ENCODE measurements around the gene RET.

Gene RET

DNA sequence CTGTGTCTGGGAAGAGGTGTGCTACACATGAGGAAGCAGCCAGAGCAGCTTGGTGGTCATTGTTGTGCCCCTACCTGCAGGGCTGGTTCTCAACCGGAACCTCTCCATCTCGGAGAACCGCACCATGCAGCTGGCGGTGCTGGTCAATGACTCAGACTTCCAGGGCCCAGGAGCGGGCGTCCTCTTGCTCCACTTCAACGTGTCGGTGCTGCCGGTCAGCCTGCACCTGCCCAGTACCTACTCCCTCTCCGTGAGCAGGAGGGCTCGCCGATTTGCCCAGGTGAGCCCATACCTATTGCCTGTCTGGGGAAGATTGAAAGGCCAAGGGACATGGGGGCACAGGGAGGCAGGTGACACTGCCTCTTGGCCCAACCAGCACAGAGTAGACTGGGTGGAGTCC lies 32.1 kb downstream of the RET start:
- no peak for DNase-seq (ENCODE audit: low read depth)

DNA sequence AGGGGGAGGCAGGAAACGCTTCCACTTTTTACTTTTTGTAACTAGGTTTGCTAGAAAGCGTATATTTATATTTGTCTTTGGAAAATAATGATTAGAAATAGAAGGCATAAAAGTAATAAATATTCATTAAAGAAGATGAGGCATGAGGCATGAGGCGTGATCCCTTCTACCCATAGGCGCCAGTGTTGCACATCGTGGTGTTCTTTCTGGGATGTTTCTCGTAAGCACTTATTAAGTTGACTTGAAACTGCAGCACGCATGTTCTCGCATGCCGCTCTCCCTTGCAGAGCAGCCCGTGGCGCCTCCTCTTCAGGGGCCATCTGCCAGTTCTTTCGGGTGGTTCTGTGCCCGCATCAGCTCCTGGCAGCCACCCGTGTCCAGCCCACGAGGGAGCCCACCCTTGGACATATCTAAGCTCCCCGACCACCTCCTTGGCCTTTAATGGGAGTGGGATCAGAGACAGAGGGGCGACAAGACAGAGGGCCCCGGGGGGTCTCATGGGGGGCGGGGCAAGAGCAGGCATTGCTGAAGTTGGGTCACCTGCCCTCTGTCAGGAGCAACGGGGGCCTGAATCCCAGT lies 32.9 kb downstream of the RET start:
- DNase-seq (ENCODE audit: low read depth): peak; percentile 64

DNA sequence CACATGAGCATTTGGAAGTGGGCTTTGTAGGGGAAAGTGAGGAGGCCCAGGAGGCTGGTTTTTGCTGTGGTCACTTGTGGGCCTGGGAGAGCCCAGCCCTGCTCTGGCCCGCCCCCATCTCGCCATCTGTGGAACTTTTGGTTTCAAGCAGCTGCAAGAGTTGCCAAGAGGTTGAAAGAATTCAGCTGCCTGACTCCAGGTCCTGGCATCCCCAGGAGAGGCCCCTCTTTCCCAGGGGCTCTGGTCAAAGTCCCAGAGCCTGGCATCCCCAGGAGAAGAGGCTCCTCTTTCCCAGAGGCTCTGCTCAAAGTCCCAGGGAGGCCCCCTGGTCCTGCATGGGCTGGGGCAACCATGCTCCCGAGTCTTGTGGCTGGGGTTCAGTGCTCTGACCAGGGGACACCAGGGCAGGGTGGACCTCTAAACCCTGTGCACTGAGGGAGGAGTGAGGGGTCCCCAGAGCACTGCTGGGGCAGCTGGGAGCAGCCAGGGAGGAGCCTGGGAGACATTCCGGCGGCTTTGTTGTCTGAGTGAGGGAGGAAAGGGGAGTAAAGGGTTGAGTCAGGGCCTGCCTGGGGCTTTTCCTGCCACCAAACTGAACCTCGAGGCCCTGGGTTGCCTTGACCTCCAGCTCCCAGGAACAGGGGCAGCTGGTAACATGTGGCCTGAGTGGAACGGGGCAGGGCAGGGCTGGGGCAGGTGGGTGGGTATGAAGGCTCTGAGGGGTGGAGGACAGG lies 33.6 kb downstream of the RET start:
- peak; percentile 67 for DNase-seq (ENCODE audit: low read depth)

DNA sequence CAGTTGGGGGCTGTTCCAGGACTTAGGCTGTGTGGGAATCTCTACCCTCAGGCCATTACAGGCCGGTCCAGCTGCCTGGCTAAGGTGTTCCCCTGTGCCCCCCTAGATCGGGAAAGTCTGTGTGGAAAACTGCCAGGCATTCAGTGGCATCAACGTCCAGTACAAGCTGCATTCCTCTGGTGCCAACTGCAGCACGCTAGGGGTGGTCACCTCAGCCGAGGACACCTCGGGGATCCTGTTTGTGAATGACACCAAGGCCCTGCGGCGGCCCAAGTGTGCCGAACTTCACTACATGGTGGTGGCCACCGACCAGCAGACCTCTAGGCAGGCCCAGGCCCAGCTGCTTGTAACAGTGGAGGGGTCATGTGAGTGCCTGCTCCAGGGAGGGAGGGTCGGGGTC lies 34.2 kb downstream of the RET start:
- no peak for DNase-seq (ENCODE audit: low read depth)

DNA sequence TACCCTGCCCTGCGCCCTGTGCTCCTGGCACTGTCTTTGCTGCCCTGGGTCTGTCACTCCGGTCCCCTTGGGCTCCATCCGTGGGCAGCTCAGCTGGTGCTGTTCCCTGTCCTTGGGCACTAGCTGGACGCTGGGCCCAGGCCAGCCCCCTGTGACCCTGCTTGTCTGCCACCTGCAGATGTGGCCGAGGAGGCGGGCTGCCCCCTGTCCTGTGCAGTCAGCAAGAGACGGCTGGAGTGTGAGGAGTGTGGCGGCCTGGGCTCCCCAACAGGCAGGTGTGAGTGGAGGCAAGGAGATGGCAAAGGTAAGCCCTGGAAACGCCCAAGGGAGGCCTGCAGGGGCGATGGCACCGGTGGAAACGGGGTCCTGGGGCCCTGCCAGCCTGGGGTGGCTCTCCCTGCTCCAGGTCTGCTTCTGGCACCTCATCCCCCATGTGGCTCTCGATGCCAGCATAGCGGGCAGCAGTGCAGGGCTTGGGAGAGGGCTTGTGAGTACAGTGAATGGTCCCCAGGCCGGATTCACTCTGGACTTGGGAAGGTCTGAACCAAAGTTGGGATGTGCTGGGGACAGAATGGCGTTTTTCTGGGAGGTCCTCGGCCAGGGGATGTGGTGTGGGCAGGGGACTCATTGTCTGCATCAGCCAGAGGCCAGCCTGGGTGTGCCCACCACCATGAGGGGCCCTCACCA lies 35.2 kb downstream of the RET start:
- no peak for DNase-seq (ENCODE audit: low read depth)

DNA sequence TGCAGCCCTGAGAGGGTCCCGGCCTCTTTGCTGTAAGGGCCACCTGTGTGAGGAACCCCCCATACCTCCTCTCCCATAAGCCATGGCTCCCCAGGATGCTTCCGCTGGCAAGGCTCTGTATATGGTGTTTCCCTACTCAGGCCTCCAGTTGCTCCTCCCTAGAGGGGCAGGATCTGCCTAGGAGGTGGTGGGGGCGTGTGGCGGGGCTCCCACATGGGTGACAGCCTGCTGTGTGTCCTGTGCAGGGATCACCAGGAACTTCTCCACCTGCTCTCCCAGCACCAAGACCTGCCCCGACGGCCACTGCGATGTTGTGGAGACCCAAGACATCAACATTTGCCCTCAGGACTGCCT lies 35.7 kb downstream of the RET start:
- no peak for DNase-seq (ENCODE audit: low read depth)

DNA sequence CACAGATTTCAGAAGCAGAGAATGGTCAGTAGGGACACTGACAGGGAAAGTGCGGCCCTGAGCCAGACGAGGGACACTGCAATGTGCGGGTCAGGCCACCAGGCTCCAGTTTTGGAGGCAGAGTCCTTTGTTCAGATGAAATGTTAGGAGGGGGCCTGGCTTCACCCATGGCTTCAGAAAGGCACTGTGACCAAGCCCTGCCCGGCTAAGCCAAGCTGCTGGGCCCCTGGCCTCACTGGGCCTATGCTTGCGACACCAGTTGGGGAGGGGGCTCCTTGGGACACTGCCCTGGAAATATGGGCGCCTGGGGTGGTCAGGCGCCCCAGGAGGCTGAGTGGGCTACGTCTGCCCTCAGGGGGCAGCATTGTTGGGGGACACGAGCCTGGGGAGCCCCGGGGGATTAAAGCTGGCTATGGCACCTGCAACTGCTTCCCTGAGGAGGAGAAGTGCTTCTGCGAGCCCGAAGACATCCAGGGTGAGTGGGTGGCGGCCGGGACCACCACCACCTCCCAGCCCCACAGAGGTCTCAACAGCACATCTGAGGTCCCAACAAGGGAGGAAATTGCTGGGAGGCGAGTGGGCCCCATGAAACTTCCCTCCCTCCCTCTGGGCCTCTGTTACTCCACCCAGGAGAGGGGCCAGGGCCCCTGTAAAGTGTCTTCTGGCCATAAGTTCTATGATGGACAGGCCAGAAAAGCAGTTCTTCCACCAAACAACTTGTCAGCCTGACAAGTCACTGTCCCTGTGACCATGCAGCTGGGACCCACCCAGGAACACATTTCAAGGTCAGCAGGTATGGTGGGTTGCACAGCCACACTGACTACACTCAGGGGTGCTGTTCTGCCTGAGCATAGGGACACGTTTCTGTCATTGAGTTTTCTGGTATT lies 36.6 kb downstream of the RET start:
- no peak for DNase-seq (ENCODE audit: low read depth)

DNA sequence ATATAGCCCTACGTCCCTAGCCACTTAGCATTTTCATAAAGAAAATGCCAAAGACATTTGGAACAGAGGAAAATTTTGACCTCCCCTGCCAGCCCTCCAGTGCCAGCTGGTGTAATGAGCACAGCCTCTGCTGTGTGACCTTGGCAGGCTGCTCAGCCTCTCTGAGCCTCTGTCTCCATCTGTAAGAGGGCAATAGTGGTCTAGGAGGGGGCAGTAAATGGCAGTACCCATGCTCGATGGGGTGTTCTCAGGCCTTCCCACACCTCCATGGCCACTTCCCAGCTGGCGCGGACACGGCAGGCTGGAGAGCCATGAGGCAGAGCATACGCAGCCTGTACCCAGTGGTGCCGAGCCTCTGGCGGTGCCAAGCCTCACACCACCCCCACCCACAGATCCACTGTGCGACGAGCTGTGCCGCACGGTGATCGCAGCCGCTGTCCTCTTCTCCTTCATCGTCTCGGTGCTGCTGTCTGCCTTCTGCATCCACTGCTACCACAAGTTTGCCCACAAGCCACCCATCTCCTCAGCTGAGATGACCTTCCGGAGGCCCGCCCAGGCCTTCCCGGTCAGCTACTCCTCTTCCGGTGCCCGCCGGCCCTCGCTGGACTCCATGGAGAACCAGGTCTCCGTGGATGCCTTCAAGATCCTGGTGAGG lies 37.3 kb downstream of the RET start:
- DNase-seq (ENCODE audit: low read depth): no peak

DNA sequence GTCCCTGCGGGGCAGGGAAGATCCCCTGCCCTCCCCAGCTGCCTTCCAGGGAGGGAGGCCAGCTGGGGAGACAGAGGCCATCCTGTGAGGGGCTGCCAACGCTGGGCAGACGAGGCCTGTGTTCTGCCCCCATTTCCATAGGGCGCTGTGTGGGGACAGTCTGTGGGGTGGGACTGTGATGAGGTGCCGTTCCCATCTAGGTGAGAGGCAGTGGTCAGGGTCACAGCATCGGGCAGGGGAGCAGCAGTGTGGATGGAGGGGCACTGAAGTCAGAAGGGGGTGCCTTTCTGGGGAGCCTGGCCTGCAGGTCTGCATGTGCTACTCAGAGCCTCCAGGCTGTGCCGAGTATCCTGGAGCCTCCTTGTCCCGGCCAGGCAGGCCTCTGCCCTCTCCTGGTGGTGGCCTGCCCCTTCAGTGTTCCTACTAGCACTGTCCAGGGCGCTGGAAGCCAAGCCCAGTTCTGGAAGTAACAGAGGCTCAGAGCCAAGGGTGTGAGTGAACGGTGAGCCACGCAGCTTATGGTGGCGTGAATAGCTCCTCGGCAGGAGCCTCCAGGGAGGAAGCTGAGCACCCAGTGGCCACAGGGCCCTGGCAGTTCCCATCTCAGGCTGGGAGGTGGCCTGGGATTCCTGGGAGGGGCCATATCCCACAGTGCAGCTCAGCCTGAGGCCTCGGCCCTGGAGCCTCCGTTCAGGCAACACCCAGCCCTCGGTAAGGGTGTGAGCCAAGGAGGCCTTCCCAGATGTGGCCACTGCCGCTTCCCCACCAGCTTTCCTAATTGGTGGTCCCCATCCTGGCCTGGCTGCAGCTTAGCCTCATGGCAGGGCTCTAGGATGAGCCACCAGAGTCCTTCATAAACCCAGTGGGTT lies 38.1 kb downstream of the RET start:
- no peak for DNase-seq (ENCODE audit: low read depth)

DNA sequence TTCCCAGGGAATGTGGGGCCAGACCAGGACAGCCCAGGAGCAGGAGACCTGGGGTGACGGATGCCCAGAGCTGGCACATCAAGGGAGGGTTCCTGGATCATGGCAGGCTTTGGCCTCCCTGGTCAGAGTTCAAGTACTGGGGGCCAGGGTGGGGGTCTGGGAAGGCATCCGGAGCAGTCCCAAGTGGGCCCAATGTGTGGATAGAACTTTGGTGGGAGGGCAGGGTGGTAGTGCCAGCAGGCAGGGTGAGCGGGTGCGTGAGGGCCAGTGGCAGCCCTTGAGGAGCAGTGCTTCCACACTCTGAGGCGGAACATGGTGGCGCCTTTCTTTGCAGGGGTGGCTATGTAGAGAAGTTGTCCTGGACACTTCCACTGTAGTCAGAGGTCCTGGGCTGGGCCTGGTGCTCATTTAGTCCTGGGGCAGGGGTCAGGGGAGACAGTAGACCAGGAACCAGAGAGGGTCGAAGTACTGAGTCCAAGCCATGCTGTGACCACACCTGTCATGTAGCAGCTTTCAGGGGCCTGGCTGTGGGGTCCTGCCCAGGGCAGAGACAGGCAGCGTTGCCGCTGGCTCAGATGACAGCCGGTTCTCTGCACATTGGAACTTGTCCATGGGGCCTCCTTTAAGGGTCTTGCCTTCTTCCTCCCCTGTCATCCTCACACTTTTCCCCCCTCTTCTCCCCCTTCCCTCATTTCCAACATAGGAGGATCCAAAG lies 39.2 kb downstream of the RET start:
- no peak for DNase-seq (ENCODE audit: low read depth)

DNA sequence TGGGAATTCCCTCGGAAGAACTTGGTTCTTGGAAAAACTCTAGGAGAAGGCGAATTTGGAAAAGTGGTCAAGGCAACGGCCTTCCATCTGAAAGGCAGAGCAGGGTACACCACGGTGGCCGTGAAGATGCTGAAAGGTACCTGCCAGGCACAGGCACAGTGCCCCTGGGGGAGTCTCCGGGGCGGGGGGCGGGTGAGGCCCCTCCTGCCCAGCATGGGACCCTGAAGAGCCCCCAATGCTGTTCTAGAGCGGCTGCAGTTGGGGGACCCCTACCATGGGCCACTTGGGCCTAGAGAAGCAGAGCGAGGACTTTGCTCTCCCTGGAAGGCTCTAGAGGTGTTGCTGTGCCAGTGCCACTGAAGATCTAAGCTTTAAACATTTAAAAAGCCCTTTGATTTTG lies 39.7 kb downstream of the RET start:
- no peak for DNase-seq (ENCODE audit: low read depth)

DNA sequence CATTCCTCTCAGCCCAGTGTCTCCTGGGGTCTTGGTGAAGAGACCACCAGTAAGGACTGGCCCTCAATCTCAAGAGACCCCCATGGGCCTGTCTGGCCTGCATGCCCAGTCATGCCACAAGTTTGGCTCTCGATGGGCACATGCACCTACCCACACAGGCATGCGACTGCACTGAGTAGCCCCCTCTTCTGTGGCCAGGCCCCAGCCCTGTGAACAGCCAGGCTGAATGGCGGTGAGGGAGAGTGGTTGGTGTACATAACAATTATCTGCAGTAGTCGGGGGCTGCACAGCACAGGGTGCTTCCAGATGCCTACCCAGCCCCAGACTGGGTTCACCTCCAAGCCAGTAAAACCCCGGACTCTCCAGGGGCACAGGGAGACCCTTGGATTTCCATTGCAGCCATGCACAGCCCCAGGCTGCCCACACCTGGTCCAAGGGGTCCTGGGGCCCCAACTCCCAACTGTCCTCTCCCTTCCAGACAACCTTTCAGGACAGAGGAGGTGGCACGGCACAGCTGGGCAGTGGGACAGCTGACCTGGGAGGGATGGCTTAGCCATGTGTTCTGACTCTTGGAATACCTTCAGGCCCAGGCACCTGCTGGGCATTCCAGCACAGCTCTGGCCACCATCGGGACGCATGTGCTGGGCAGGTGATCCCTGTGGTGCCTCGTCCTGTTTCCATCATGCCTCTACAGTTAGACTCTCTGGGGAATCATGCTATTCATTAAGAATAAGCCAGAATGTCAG lies 40.3 kb downstream of the RET start:
- no peak for DNase-seq (ENCODE audit: low read depth)

DNA sequence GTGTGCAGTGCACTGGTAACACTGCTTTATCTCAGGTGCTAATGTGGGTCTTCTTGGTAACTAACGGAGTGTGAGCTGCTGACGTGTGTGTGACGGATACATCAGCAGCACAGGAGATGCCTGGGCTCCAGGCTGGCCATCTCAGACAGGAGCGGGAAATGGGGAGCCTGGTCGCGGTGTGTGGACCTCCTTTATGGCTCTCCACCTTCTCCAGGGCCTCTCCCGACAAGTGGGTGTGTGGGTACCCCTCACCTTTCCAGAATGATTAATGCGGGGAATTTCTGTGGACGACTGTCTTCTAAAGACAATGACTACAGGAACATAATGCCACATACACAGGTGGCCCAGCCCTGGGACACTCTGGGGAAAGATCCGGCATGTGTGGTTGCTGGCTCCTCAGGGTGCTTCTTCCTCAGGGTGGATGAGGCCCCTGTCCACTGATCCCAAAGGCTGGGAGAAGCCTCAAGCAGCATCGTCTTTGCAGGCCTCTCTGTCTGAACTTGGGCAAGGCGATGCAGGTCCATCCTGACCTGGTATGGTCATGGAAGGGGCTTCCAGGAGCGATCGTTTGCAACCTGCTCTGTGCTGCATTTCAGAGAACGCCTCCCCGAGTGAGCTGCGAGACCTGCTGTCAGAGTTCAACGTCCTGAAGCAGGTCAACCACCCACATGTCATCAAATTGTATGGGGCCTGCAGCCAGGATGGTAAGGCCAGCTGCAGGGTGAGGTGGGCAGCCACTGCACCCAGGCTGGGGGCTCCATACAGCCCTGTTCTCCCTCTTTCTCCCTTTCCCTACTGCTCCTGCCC lies 41.1 kb downstream of the RET start:
- DNase-seq (ENCODE audit: low read depth): no peak

DNA sequence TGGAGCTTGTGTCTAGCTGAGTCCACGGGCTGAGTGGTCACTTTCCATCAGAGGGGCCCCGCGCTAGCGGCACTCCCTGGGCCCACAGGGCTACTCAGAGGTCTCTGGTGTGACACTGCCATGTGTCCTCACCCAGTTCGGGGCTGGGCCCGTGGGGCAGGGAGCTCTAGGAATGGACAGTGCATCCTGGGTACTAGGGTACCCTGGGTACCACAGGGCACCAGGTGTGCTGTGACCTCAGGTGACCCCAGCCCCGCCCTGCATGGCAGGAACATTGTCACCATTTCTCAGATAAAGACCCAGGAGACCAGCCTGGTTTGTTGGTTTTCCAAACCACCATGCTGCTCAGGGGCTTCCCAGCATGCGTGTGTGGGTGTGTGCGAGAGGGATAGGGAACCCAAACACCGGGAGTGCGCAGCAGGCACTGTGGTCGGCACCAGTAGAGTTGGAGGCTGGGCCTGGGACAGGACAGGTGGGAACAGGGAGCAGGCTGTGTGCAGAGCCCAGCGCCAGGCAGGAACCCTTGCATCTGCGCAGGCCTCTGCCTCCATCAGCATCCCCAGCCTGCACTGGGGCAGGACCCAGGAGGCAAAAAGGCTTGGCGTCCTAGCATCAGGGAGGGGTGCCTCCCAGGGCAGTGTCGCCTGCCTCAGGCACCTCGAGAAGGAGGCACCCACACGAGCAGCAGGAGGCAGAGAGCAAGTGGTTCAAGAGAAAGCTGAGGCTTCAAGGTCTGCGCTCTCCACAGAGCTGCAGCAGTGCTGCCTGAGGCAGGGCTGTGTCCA lies 42.0 kb downstream of the RET start:
- no peak for DNase-seq (ENCODE audit: low read depth)

DNA sequence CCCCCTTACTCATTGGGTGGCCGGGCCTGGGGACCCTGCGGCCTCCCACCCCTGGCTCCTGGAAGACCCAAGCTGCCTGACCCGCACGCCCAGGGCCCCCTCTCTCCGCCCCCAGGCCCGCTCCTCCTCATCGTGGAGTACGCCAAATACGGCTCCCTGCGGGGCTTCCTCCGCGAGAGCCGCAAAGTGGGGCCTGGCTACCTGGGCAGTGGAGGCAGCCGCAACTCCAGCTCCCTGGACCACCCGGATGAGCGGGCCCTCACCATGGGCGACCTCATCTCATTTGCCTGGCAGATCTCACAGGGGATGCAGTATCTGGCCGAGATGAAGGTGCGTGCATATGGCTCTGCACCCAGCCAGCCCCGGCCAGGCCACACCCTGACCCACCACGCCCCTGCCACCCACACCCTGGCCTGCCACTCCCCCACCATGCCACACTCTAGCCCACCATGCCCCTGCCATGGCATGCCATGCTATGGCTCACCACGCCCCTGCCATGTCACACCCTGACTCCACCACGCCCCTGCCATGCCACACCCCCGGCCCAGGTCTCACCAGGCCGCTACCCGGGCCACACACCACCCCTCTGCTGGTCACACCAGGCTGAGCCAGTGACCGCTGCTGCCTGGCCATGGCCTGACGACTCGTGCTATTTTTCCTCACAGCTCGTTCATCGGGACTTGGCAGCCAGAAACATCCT lies 42.7 kb downstream of the RET start:
- no peak for DNase-seq (ENCODE audit: low read depth)

DNA sequence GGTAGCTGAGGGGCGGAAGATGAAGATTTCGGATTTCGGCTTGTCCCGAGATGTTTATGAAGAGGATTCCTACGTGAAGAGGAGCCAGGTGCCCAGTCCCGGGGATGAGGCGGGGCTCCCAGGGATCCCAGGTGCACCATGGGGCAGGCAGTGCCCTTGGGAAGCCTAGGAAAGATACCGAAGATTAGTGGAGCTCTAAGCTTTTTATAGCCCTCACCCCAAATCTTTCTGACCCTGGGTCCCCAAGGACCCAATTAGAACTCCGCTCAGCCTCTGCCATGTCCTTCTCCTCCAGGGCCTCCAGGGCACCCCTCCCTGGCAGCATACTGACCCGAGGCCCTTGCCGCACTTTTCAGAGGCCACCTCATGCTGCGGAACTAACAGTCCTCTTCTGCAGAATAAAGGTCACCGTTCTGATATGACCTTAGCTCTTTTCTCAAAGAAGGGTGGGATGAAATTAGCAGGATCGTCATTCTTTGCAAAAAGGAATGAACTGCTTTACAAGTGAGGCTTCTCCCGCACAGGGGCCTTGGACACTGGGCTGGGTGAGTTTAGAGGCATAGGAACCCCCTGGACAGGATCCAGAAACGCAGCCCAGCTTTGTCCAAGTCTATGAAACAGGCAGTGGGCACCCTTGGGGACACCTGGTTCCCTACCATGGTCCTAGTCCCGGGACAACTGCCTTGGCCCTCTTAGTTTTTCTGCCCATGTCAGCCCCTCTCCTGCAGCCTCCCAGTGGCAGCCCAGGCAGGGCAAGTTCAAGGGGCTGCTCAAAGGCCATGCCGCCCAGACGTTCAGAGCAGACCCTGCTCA lies 43.5 kb downstream of the RET start:
- no peak for DNase-seq (ENCODE audit: low read depth)

DNA sequence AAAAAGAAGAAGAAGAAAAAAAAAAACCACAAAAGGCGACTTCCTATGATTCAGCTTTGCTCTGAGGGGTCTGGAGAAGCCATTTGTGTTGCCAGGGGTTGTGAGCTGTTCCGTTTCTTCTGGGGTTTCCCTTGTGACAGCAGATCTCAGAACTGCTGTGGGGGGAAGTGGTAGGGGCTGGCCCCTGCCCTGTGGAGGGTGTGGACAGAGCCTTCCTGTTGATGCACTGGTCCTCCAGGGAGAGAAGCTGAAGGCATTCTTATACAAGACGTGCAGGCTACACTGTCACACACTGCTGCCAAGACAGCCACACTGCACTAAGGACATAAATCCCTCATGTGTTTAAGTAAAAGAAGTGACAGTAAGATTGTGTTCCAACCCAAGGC lies 44.1 kb downstream of the RET start:
- no peak for DNase-seq (ENCODE audit: low read depth)

All from fibroblast of gingiva (primary cell).